B cell (primary cell): ENCODE measurements around the gene TMEM87B. TPM values are rescaled to one million over a fixed set of nuclear protein-coding genes. Genes with fewer than 3 reads are reported as not detected.

ENCODE experiments used
- polyA plus RNA-seq: library from polyadenylated mRNA; depleted of rRNA; stranded (reverse); fragments of >200 nt; gene quantifications from 2 replicates; pipeline ENCODE4 v1.2.3, GENCODE V29; 2012
- total RNA-seq, 2 donors: library from RNA; stranded (reverse); fragments of 120-200 nt in 1 of 2; gene quantifications; 1 replicate in 1 of 2; 2 replicates in 1 of 2; pipeline versions ENCODE4 v1.2.3 to v1.2.4, GENCODE V29; 2013 to 2022

Gene TMEM87B
- total and polyA plus RNA-seq, 2 donors (not counting 1 experiment from before 2014, with no cell fraction given): 9.4 to 21.0 TPM

Other genes starting within 250 kb of the TMEM87B start
- gene ANAPC1, start 171.1 kb upstream of the TMEM87B start, total RNA-seq: 59.4 and 69.3 TPM in 2 replicates
- 16.4 and 17.8 TPM in 2 replicates for gene ANAPC1, start 171.1 kb upstream of the TMEM87B start, polyA plus RNA-seq
- 0.19 and 0.34 TPM in 2 replicates for gene MERTK, start 156.7 kb upstream of the TMEM87B start, total RNA-seq
- gene MERTK, start 156.7 kb upstream of the TMEM87B start, polyA plus RNA-seq: 0.04 and 0.30 TPM in 2 replicates
- gene FBLN7, start 83.1 kb downstream of the TMEM87B start, total RNA-seq: 1.1 and 1.2 TPM in 2 replicates
- gene FBLN7, start 83.1 kb downstream of the TMEM87B start, polyA plus RNA-seq: 0.13 and 0.46 TPM in 2 replicates
- gene ZC3H8, start 199.8 kb downstream of the TMEM87B start, total RNA-seq: 26.0 and 27.2 TPM in 2 replicates
- 5.5 and 5.8 TPM in 2 replicates for gene ZC3H8, start 199.8 kb downstream of the TMEM87B start, polyA plus RNA-seq
- 16.6 and 21.9 TPM in 2 replicates for gene ZC3H6, start 220.3 kb downstream of the TMEM87B start, total RNA-seq
- gene ZC3H6, start 220.3 kb downstream of the TMEM87B start, polyA plus RNA-seq: 2.8 and 4.4 TPM in 2 replicates